ENCODE results near the gene CRACR2A. TPM values are rescaled to one million over a fixed set of nuclear protein-coding genes. Genes with fewer than 3 reads are reported as not detected.

Gene CRACR2A
- total and polyA plus RNA-seq, 10 of the 15 experiments (the other 5 are each of a cell fraction or from before 2014, with no cell fraction given): 2.1 to 18.0 (median 13.2) TPM

- Histone ChIP-seq H3K4me1 (ENCODE audit: control insufficient read depth, insufficient read depth, low read length) (no peaks in the 10 kb centered on the region), H3K4me2 (ENCODE audit: control insufficient read depth, insufficient read depth) (no peak overlapping the region), H2AFZ (ENCODE audit: control insufficient read depth, low read depth, low read length) (no peak overlapping the region), H3K9me3 (replicated peaks; ENCODE audit: control insufficient read depth, insufficient read depth, low read length) (no peaks in the 10 kb centered on the region), H3K36me3 (ENCODE audit: control insufficient read depth in 2 of 2, insufficient read depth in 2 of 2, low read length in 1 of 2) (no peaks in the 10 kb centered on the region), H4K20me1 (ENCODE audit: control insufficient read depth, insufficient read depth) (no peaks in the 10 kb centered on the region), H3K27ac (ENCODE audit: control insufficient read depth, insufficient read depth) (no peak overlapping the region), H3K79me2 (ENCODE audit: control insufficient read depth, insufficient read depth, low read length) (no peaks in the 10 kb centered on the region), H3K27me3 (replicated peaks in 1 of 2; ENCODE audit: control insufficient read depth in 2 of 2, insufficient read depth in 2 of 2, low read length in 1 of 2) (peaks cover 0 to 4% of the 10 kb centered on the region in 2 experiments; a peak in 3 of 4 replicates), H3K4me3 (no peak overlapping the region), H3K9ac (ENCODE audit: control insufficient read depth, insufficient read depth, low read length) (no peak overlapping the region)
- ATAC-seq (no peak), DNase-seq (ENCODE audit: low read depth, low spot score) (no peak), FAIRE-seq (no peak)
- RAD21 ChIA-PET (ENCODE audit: unreplicated experiment): no interaction called here
- CTCF ChIA-PET: no interaction called here
- POLR2A ChIA-PET: no interaction called here
- no TSS peak for BruUV-seq (replicated peaks)
- intact Hi-C loops (cut with micrococcal nuclease; ENCODE audit: unreplicated experiment): no loop called here
- TF ChIP-seq CHD1 (IDR thresholded peaks at IDR 0.05; ENCODE audit: low read depth, low read length) (no peak), PKNOX1 (IDR thresholded peaks at IDR 0.05) (no peak), EP300 (IDR thresholded peaks at IDR 0.05; ENCODE audit: borderline replicate concordance in 1 of 2, control insufficient read depth in 1 of 2, low read depth in 2 of 2, low read length in 2 of 2) (no peak), EGR1 (IDR thresholded peaks at IDR 0.05; ENCODE audit: borderline replicate concordance in 1 of 2, low read depth in 2 of 2, low read length in 2 of 2) (no peak)
- TF ChIP-seq, protein P1, sequence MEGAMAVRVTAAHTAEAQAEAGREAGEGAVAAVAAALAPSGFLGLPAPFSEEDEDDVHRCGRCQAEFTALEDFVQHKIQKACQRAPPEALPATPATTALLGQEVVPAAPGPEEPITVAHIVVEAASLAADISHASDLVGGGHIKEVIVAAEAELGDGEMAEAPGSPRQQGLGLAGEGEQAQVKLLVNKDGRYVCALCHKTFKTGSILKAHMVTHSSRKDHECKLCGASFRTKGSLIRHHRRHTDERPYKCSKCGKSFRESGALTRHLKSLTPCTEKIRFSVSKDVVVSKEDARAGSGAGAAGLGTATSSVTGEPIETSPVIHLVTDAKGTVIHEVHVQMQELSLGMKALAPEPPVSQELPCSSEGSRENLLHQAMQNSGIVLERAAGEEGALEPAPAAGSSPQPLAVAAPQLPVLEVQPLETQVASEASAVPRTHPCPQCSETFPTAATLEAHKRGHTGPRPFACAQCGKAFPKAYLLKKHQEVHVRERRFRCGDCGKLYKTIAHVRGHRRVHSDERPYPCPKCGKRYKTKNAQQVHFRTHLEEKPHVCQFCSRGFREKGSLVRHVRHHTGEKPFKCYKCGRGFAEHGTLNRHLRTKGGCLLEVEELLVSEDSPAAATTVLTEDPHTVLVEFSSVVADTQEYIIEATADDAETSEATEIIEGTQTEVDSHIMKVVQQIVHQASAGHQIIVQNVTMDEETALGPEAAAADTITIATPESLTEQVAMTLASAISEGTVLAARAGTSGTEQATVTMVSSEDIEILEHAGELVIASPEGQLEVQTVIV (IDR thresholded peaks at IDR 0.05; ENCODE audit: borderline replicate concordance, partially characterized antibody): no peak
- in situ Hi-C loops (cut with MboI): no loop called here
- SMC1A ChIA-PET (ENCODE audit: uncharacterized antibody, unreplicated experiment): no interaction called here
Observed at GRCh38 chr12:3571724-3572123, 181.2 kb downstream of the CRACR2A start.

Data from GM12878 (cell line).